ENCODE data around the gene CFAP20.

GRCh38 chr16:58085171-58085570 is 44.0 kb downstream of the CFAP20 start:
- TF ChIP-seq SUZ12 (IDR thresholded peaks at IDR 0.05) (no peak), LEF1 (IDR thresholded peaks at IDR 0.05; ENCODE audit: borderline replicate concordance) (no peak), HDGF (IDR thresholded peaks at IDR 0.05; ENCODE audit: borderline replicate concordance) (no peak), ELF4 (IDR thresholded peaks at IDR 0.05) (no peak), FOXA1 (IDR thresholded peaks at IDR 0.05) (no peak), FOXM1 (IDR thresholded peaks at IDR 0.05; ENCODE audit: borderline replicate concordance) (no peak), ARNT (IDR thresholded peaks at IDR 0.05) (no peak), CTBP1 (IDR thresholded peaks at IDR 0.05; ENCODE audit: borderline replicate concordance) (no peak), NFRKB (IDR thresholded peaks at IDR 0.05) (no peak)
